Measurements from ENCODE around the gene DLG2. TPM values are rescaled to one million over a fixed set of nuclear protein-coding genes. Genes with fewer than 3 reads are reported as not detected.

Gene DLG2
- polyA plus RNA-seq, 3 donors: 0.24 to 0.39 TPM; not detected in 1

- Histone ChIP-seq H3K79me2 (ENCODE audit: insufficient read depth, low read length) (no peaks in the 10 kb centered on the region), H3K4me2 (replicated peaks; ENCODE audit: extremely low read depth, low read length, poor library complexity, severe bottlenecking) (no peak overlapping the region), H4K20me1 (ENCODE audit: insufficient read depth, low read length) (no peaks in the 10 kb centered on the region), H3K27ac (ENCODE audit: low read depth in 1 of 2, low read length in 2 of 2) (no peak overlapping the region), H3K9ac (ENCODE audit: insufficient read depth, low read length, poor library complexity, severe bottlenecking) (no peak overlapping the region), H3K36me3 (replicated peaks in 1 of 2; ENCODE audit: control insufficient read depth in 1 of 2, insufficient read depth in 2 of 2, low read length in 2 of 2) (no peaks in the 10 kb centered on the region), H3K27me3 (ENCODE audit: control insufficient read depth in 2 of 2, insufficient read depth in 2 of 2, low read length in 2 of 2) (no peaks in the 10 kb centered on the region), H3K4me3 (replicated peaks in 1 of 3; ENCODE audit: low read depth in 2 of 3, low read length in 3 of 3) (no peak overlapping the region), H3K4me1 (ENCODE audit: control insufficient read depth in 1 of 2, insufficient read depth in 2 of 2, low read length in 2 of 2) (no peaks in the 10 kb centered on the region), H2AFZ (ENCODE audit: insufficient read depth, low read depth, low read length, poor library complexity, severe bottlenecking) (no peak overlapping the region), H3K9me3 (replicated peaks in 1 of 2; ENCODE audit: control insufficient read depth in 1 of 2, insufficient read depth in 1 of 2, low read length in 2 of 2) (no peaks in the 10 kb centered on the region)
- Mint-ChIP-seq H3K4me1 (no peaks in the 10 kb centered on the region), H3K9me3 (no peaks in the 10 kb centered on the region), H3K4me3 (no peak overlapping the region), H3K36me3 (no peaks in the 10 kb centered on the region), H3K27me3 (ENCODE audit: low read depth in 3 of 3) (no peaks in the 10 kb centered on the region), H3K27ac (no peak overlapping the region)
- WGBS (ENCODE audit: insufficient coverage): 100% methylated on average over 1 of the region's 1 CpG
- no peak for TF ChIP-seq CTCF (IDR thresholded peaks at IDR 0.05)
- intact Hi-C loops (cut with micrococcal nuclease): no loop called here
- DNase-seq: no peak
Observed at GRCh38 chr11:83544846-83545245, 2082.3 kb downstream of the DLG2 start.

- H3K4me1 ChIP-seq (ENCODE audit: control insufficient read depth in 1 of 2, insufficient read depth in 2 of 2, low read length in 2 of 2): no peaks in the 10 kb centered on the region
- Mint-ChIP-seq H3K36me3 (no peaks in the 10 kb centered on the region), H3K27me3 (ENCODE audit: low read depth in 3 of 3) (no peaks in the 10 kb centered on the region), H3K27ac (no peak overlapping the region), H3K4me3 (no peak overlapping the region), H3K9me3 (no peaks in the 10 kb centered on the region), H3K4me1 (no peaks in the 10 kb centered on the region)
- WGBS (ENCODE audit: insufficient coverage): 100% methylated on average over 2 of the region's 3 CpGs
- no peaks in the 10 kb centered on the region for H3K9me3 ChIP-seq (replicated peaks in 1 of 2; ENCODE audit: control insufficient read depth in 1 of 2, insufficient read depth in 1 of 2, low read length in 2 of 2)
- H3K27me3 ChIP-seq (ENCODE audit: control insufficient read depth in 2 of 2, insufficient read depth in 2 of 2, low read length in 2 of 2): no peaks in the 10 kb centered on the region
- TF ChIP-seq CTCF (IDR thresholded peaks at IDR 0.05): no peak
- no peaks in the 10 kb centered on the region for H4K20me1 ChIP-seq (ENCODE audit: insufficient read depth, low read length)
- H2AFZ ChIP-seq (ENCODE audit: insufficient read depth, low read depth, low read length, poor library complexity, severe bottlenecking): no peak overlapping the region
- no peaks in the 10 kb centered on the region for H3K36me3 ChIP-seq (replicated peaks in 1 of 2; ENCODE audit: control insufficient read depth in 1 of 2, insufficient read depth in 2 of 2, low read length in 2 of 2)
- H3K9ac ChIP-seq (ENCODE audit: insufficient read depth, low read length, poor library complexity, severe bottlenecking): no peak overlapping the region
- intact Hi-C loops (cut with micrococcal nuclease): no loop called here
- DNase-seq: no peak
- H3K4me3 ChIP-seq (replicated peaks in 1 of 3; ENCODE audit: low read depth in 2 of 3, low read length in 3 of 3): no peak overlapping the region
- H3K79me2 ChIP-seq (ENCODE audit: insufficient read depth, low read length): no peaks in the 10 kb centered on the region
- H3K27ac ChIP-seq (ENCODE audit: low read depth in 1 of 2, low read length in 2 of 2): no peak overlapping the region
- H3K4me2 ChIP-seq (replicated peaks; ENCODE audit: extremely low read depth, low read length, poor library complexity, severe bottlenecking): no peak overlapping the region
Observed at GRCh38 chr11:83543706-83544439, 2083.3 kb downstream of the DLG2 start.

Measured in CD14-positive monocyte (primary cell).